NCI-H524 treated with DMSO at 0.1 percent for 48 hours (cell line): ENCODE results near the gene PLEKHG5.

Experiments
- DNase-seq: peaks from one replicate; lab custom pipeline; 2025; lab: John Stamatoyannopoulos, UW

PLEKHG5 gene

GRCh38 chr1:6509220-6509918, 17.9 kb upstream of the PLEKHG5 start:
- no peak for DNase-seq

- DNase-seq = no peak
Measured at GRCh38 chr1:6508816-6509189, 17.3 kb upstream of the PLEKHG5 start.

GRCh38 chr1:6508154-6508815, 16.8 kb upstream of the PLEKHG5 start:
- no peak for DNase-seq

GRCh38 chr1:6507461-6507911, 16.0 kb upstream of the PLEKHG5 start:
- no peak for DNase-seq

- DNase-seq = no peak
Measured at GRCh38 chr1:6507037-6507428, 15.6 kb upstream of the PLEKHG5 start.

GRCh38 chr1:6506210-6507036, 15.0 kb upstream of the PLEKHG5 start:
- no peak for DNase-seq

GRCh38 chr1:6505367-6506209, 14.1 kb upstream of the PLEKHG5 start:
- no peak for DNase-seq

GRCh38 chr1:6504887-6505286, 13.4 kb upstream of the PLEKHG5 start:
- no peak for DNase-seq

- DNase-seq = no peak
Measured at GRCh38 chr1:6503884-6504602, 12.6 kb upstream of the PLEKHG5 start.

- no peak for DNase-seq
Measured at GRCh38 chr1:6502000-6502891, 10.8 kb upstream of the PLEKHG5 start.

GRCh38 chr1:6501279-6501813, 9.9 kb upstream of the PLEKHG5 start:
- no peak for DNase-seq

- DNase-seq = no peak
Measured at GRCh38 chr1:6500544-6501278, 9.2 kb upstream of the PLEKHG5 start.

- no peak for DNase-seq
Measured at GRCh38 chr1:6499296-6499695, 7.8 kb upstream of the PLEKHG5 start.

- DNase-seq = no peak
Measured at GRCh38 chr1:6498576-6499111, 7.2 kb upstream of the PLEKHG5 start.

- DNase-seq = no peak
Measured at GRCh38 chr1:6497867-6498575, 6.6 kb upstream of the PLEKHG5 start.

- DNase-seq = no peak
Measured at GRCh38 chr1:6497215-6497866, 5.9 kb upstream of the PLEKHG5 start.

GRCh38 chr1:6496890-6497214, 5.4 kb upstream of the PLEKHG5 start:
- no peak for DNase-seq

- no peak for DNase-seq
Measured at GRCh38 chr1:6496365-6496721, 4.9 kb upstream of the PLEKHG5 start.
